ENCODE results near the gene CNTNAP2. TPM values are rescaled to one million over a fixed set of nuclear protein-coding genes. Genes with fewer than 3 reads are reported as not detected.
A peak's percentile ranks its signal among the peaks of the same experiment; 100 is the strongest.

CNTNAP2 gene
- total RNA-seq, 1 experiment from 2014 or later, result 0.03 TPM

- Histone ChIP-seq H3K9me3 (ENCODE audit: control insufficient read depth, insufficient read depth, low read depth, low read length) (no peaks in the 10 kb centered on the region), H3K36me3 (ENCODE audit: control insufficient read depth, insufficient read depth, low read length) (no peaks in the 10 kb centered on the region), H3K4me3 (ENCODE audit: low read depth in 2 of 2, low read length in 2 of 2) (no peak overlapping the region), H3K27me3 (ENCODE audit: control insufficient read depth, insufficient read depth, low read length) (no peaks in the 10 kb centered on the region), H3K27ac (ENCODE audit: low read length) (no peak overlapping the region), H3K4me1 (ENCODE audit: control insufficient read depth, insufficient read depth, low read length) (no peaks in the 10 kb centered on the region)
- ATAC-seq (no peak), DNase-seq (ENCODE audit: low read depth, low spot score) (peak; percentile 28)
- in situ Hi-C loops (cut with HindIII; ENCODE audit: low pct_unique_long_range_greater_than_20kb, low sequenced_read_pairs) (no loop called here), intact Hi-C loops (cut with micrococcal nuclease; ENCODE audit: unreplicated experiment) (no loop called here)
- CTCF ChIA-PET, result no interaction called here
- POLR2A ChIA-PET, result no interaction called here
- BruUV-seq (replicated peaks), result no TSS peak
- TF ChIP-seq, protein P1, sequence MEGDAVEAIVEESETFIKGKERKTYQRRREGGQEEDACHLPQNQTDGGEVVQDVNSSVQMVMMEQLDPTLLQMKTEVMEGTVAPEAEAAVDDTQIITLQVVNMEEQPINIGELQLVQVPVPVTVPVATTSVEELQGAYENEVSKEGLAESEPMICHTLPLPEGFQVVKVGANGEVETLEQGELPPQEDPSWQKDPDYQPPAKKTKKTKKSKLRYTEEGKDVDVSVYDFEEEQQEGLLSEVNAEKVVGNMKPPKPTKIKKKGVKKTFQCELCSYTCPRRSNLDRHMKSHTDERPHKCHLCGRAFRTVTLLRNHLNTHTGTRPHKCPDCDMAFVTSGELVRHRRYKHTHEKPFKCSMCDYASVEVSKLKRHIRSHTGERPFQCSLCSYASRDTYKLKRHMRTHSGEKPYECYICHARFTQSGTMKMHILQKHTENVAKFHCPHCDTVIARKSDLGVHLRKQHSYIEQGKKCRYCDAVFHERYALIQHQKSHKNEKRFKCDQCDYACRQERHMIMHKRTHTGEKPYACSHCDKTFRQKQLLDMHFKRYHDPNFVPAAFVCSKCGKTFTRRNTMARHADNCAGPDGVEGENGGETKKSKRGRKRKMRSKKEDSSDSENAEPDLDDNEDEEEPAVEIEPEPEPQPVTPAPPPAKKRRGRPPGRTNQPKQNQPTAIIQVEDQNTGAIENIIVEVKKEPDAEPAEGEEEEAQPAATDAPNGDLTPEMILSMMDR (IDR thresholded peaks at IDR 0.05), result no peak
- no peak for TF ChIP-seq TCF7L2 (IDR thresholded peaks at IDR 0.05; ENCODE audit: low read depth, low read length)
- TF ChIP-seq SIN3A (IDR thresholded peaks at IDR 0.05; ENCODE audit: borderline replicate concordance, insufficient read depth, low read depth, low read length), result no peak
- no peak for TF ChIP-seq POLR2AphosphoS5 (IDR thresholded peaks at IDR 0.05; ENCODE audit: low read depth, low read length)
Observed at GRCh38 chr7:147510923-147511322, 1394.3 kb downstream of the CNTNAP2 start.

GRCh38 chr7:147513451-147513850 lies 1396.8 kb downstream of the CNTNAP2 start:
- CTCF ChIA-PET, result no interaction called here
- in situ Hi-C loops (cut with HindIII; ENCODE audit: low pct_unique_long_range_greater_than_20kb, low sequenced_read_pairs), result no loop called here
- H3K27ac ChIP-seq (ENCODE audit: low read length), result no peak overlapping the region

More at GRCh38 chr7:147513451-147513850, 1396.8 kb downstream of the CNTNAP2 start:
- ATAC-seq, result no peak
- no peak for DNase-seq (ENCODE audit: low read depth, low spot score)
- no TSS peak for BruUV-seq (replicated peaks)
- no peaks in the 10 kb centered on the region for H3K27me3 ChIP-seq (ENCODE audit: control insufficient read depth, insufficient read depth, low read length)
- TF ChIP-seq SIN3A (IDR thresholded peaks at IDR 0.05; ENCODE audit: borderline replicate concordance, insufficient read depth, low read depth, low read length) (no peak), TCF7L2 (IDR thresholded peaks at IDR 0.05; ENCODE audit: low read depth, low read length) (no peak), POLR2AphosphoS5 (IDR thresholded peaks at IDR 0.05; ENCODE audit: low read depth, low read length) (no peak)
- TF ChIP-seq, protein P1 (IDR thresholded peaks at IDR 0.05), result no peak
- TF ChIP-seq, protein P2, sequence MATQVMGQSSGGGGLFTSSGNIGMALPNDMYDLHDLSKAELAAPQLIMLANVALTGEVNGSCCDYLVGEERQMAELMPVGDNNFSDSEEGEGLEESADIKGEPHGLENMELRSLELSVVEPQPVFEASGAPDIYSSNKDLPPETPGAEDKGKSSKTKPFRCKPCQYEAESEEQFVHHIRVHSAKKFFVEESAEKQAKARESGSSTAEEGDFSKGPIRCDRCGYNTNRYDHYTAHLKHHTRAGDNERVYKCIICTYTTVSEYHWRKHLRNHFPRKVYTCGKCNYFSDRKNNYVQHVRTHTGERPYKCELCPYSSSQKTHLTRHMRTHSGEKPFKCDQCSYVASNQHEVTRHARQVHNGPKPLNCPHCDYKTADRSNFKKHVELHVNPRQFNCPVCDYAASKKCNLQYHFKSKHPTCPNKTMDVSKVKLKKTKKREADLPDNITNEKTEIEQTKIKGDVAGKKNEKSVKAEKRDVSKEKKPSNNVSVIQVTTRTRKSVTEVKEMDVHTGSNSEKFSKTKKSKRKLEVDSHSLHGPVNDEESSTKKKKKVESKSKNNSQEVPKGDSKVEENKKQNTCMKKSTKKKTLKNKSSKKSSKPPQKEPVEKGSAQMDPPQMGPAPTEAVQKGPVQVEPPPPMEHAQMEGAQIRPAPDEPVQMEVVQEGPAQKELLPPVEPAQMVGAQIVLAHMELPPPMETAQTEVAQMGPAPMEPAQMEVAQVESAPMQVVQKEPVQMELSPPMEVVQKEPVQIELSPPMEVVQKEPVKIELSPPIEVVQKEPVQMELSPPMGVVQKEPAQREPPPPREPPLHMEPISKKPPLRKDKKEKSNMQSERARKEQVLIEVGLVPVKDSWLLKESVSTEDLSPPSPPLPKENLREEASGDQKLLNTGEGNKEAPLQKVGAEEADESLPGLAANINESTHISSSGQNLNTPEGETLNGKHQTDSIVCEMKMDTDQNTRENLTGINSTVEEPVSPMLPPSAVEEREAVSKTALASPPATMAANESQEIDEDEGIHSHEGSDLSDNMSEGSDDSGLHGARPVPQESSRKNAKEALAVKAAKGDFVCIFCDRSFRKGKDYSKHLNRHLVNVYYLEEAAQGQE (IDR thresholded peaks at IDR 0.05; ENCODE audit: insufficient read depth in 1 of 2, low read depth in 2 of 2, low read length in 1 of 2), result no peak
- no peaks in the 10 kb centered on the region for H3K4me1 ChIP-seq (ENCODE audit: control insufficient read depth, insufficient read depth, low read length)
- POLR2A ChIA-PET, result no interaction called here
- H3K4me3 ChIP-seq (ENCODE audit: low read depth in 2 of 2, low read length in 2 of 2), result no peak overlapping the region
- no peaks in the 10 kb centered on the region for H3K36me3 ChIP-seq (ENCODE audit: control insufficient read depth, insufficient read depth, low read length)
- intact Hi-C loops (cut with micrococcal nuclease; ENCODE audit: unreplicated experiment), result no loop called here
- H3K9me3 ChIP-seq (ENCODE audit: control insufficient read depth, insufficient read depth, low read depth, low read length), result peaks cover 3% of the 10 kb centered on the region; the same call in 1 of the 2 replicates
